ENCODE results near the gene HEATR3.

The HEATR3 gene

GRCh38 chr16:50038756-50039529, 26.8 kb upstream of the HEATR3 start:
- no peak overlapping the region for H4K12ac ChIP-seq (ENCODE audit: low read depth, low read length)
- no peaks in the 10 kb centered on the region for H3K27me3 ChIP-seq (ENCODE audit: insufficient read depth, low read length)
- H4K91ac ChIP-seq (ENCODE audit: low read depth, low read length): no peak overlapping the region
- no peak overlapping the region for H3K14ac ChIP-seq (ENCODE audit: low read length)
- no peaks in the 10 kb centered on the region for H3K79me2 ChIP-seq (ENCODE audit: control insufficient read depth, insufficient read depth, low read length, poor library complexity)
- H3K9me3 ChIP-seq (ENCODE audit: insufficient read depth, low read depth, low read length): no peaks in the 10 kb centered on the region
- no peak overlapping the region for H2AK5ac ChIP-seq (ENCODE audit: low read length)
- no CpG with 5 or more reads among the region's 5 CpGs for WGBS (ENCODE audit: extremely low coverage, insufficient coverage, insufficient read length)
- no peak overlapping the region for H3K4ac ChIP-seq (ENCODE audit: low read depth, low read length)
- no peak overlapping the region for H3K9ac ChIP-seq (ENCODE audit: low read length)
- no peak overlapping the region for H2BK5ac ChIP-seq (ENCODE audit: low read depth, low read length, poor library complexity)
- peaks cover 5 to 6% of the 10 kb centered on the region in 2 experiments for H3K36me3 ChIP-seq (ENCODE audit: control insufficient read depth in 1 of 2, insufficient read depth in 2 of 2, low read length in 2 of 2)
- no peak overlapping the region for H4K8ac ChIP-seq (ENCODE audit: low read depth, low read length)
- no peak overlapping the region for H3K23ac ChIP-seq (ENCODE audit: low read length)
- H3K27ac ChIP-seq (ENCODE audit: low read depth, low read length): no peak overlapping the region
- H3K4me2 ChIP-seq (ENCODE audit: low read length): no peak overlapping the region
- no peak overlapping the region for H2BK120ac ChIP-seq (ENCODE audit: insufficient read depth, low read length, poor library complexity)
- H2AFZ ChIP-seq (ENCODE audit: insufficient read depth, low read length, poor library complexity): no peak overlapping the region
- no peak overlapping the region for H3K4me3 ChIP-seq (ENCODE audit: low read depth, low read length)
- no peak overlapping the region for H2BK12ac ChIP-seq (ENCODE audit: low read length)
- peaks cover 0 to 2% of the 10 kb centered on the region in 2 experiments for H3K4me1 ChIP-seq (ENCODE audit: control insufficient read depth in 1 of 2, insufficient read depth in 2 of 2, low read length in 2 of 2)
- no peak overlapping the region for H3K18ac ChIP-seq (ENCODE audit: low read length)
- H3K79me1 ChIP-seq (ENCODE audit: low read length): no peaks in the 10 kb centered on the region
- DNase-seq: peak in 1 of 2 donors; percentile 31

- no peak overlapping the region for H4K12ac ChIP-seq (ENCODE audit: low read depth, low read length)
- peak; percentile 51 to 71 for DNase-seq
- no peak overlapping the region for H4K91ac ChIP-seq (ENCODE audit: low read depth, low read length)
- H3K4me2 ChIP-seq (ENCODE audit: low read length): no peak overlapping the region
- no peak overlapping the region for H3K27ac ChIP-seq (ENCODE audit: low read depth, low read length)
- H3K36me3 ChIP-seq (ENCODE audit: control insufficient read depth in 1 of 2, insufficient read depth in 2 of 2, low read length in 2 of 2): peaks cover 0 to 1% of the 10 kb centered on the region in 2 experiments
- H3K27me3 ChIP-seq (ENCODE audit: insufficient read depth, low read length): no peaks in the 10 kb centered on the region
- no peak overlapping the region for H3K4me3 ChIP-seq (ENCODE audit: low read depth, low read length)
- peaks cover 0 to 2% of the 10 kb centered on the region in 2 experiments for H3K4me1 ChIP-seq (ENCODE audit: control insufficient read depth in 1 of 2, insufficient read depth in 2 of 2, low read length in 2 of 2)
- H3K9me3 ChIP-seq (ENCODE audit: insufficient read depth, low read depth, low read length): no peaks in the 10 kb centered on the region
- no peak overlapping the region for H3K9ac ChIP-seq (ENCODE audit: low read length)
- whole genome bisulfite sequencing (ENCODE audit: extremely low coverage, insufficient coverage, insufficient read length): no CpG with 5 or more reads among the region's 8 CpGs
- H2AK5ac ChIP-seq (ENCODE audit: low read length): no peak overlapping the region
- no peaks in the 10 kb centered on the region for H3K79me1 ChIP-seq (ENCODE audit: low read length)
- no peak overlapping the region for H3K14ac ChIP-seq (ENCODE audit: low read length)
- no peak overlapping the region for H3K18ac ChIP-seq (ENCODE audit: low read length)
- no peak overlapping the region for H2BK12ac ChIP-seq (ENCODE audit: low read length)
- H2AFZ ChIP-seq (ENCODE audit: insufficient read depth, low read length, poor library complexity): no peak overlapping the region
- no peak overlapping the region for H3K4ac ChIP-seq (ENCODE audit: low read depth, low read length)
- H3K79me2 ChIP-seq (ENCODE audit: control insufficient read depth, insufficient read depth, low read length, poor library complexity): no peaks in the 10 kb centered on the region
- no peak overlapping the region for H2BK5ac ChIP-seq (ENCODE audit: low read depth, low read length, poor library complexity)
- H4K8ac ChIP-seq (ENCODE audit: low read depth, low read length): no peak overlapping the region
- no peak overlapping the region for H3K23ac ChIP-seq (ENCODE audit: low read length)
- H2BK120ac ChIP-seq (ENCODE audit: insufficient read depth, low read length, poor library complexity): no peak overlapping the region
Observed at GRCh38 chr16:50040018-50040417, 25.8 kb upstream of the HEATR3 start.

GRCh38 chr16:50040710-50041109, 25.1 kb upstream of the HEATR3 start:
- H4K91ac ChIP-seq (ENCODE audit: low read depth, low read length): no peak overlapping the region
- H3K4me2 ChIP-seq (ENCODE audit: low read length): no peak overlapping the region
- H3K36me3 ChIP-seq (ENCODE audit: control insufficient read depth in 1 of 2, insufficient read depth in 2 of 2, low read length in 2 of 2): peaks cover 0 to 1% of the 10 kb centered on the region in 2 experiments
- no peaks in the 10 kb centered on the region for H3K79me2 ChIP-seq (ENCODE audit: control insufficient read depth, insufficient read depth, low read length, poor library complexity)
- WGBS (ENCODE audit: extremely low coverage, insufficient coverage, insufficient read length): no CpG with 5 or more reads among the region's 1 CpG
- no peak overlapping the region for H3K9ac ChIP-seq (ENCODE audit: low read length)
- H2AK5ac ChIP-seq (ENCODE audit: low read length): no peak overlapping the region
- no peak overlapping the region for H4K12ac ChIP-seq (ENCODE audit: low read depth, low read length)
- no peak overlapping the region for H3K23ac ChIP-seq (ENCODE audit: low read length)
- H2BK12ac ChIP-seq (ENCODE audit: low read length): no peak overlapping the region
- no peak overlapping the region for H3K4ac ChIP-seq (ENCODE audit: low read depth, low read length)
- H3K27me3 ChIP-seq (ENCODE audit: insufficient read depth, low read length): no peaks in the 10 kb centered on the region
- H3K18ac ChIP-seq (ENCODE audit: low read length): no peak overlapping the region
- H3K14ac ChIP-seq (ENCODE audit: low read length): no peak overlapping the region
- H3K79me1 ChIP-seq (ENCODE audit: low read length): no peaks in the 10 kb centered on the region
- DNase-seq: no peak
- no peak overlapping the region for H2BK5ac ChIP-seq (ENCODE audit: low read depth, low read length, poor library complexity)
- H3K4me3 ChIP-seq (ENCODE audit: low read depth, low read length): no peak overlapping the region
- H3K27ac ChIP-seq (ENCODE audit: low read depth, low read length): no peak overlapping the region
- no peak overlapping the region for H4K8ac ChIP-seq (ENCODE audit: low read depth, low read length)
- peaks cover 0 to 2% of the 10 kb centered on the region in 2 experiments for H3K4me1 ChIP-seq (ENCODE audit: control insufficient read depth in 1 of 2, insufficient read depth in 2 of 2, low read length in 2 of 2)
- no peak overlapping the region for H2BK120ac ChIP-seq (ENCODE audit: insufficient read depth, low read length, poor library complexity)
- H2AFZ ChIP-seq (ENCODE audit: insufficient read depth, low read length, poor library complexity): no peak overlapping the region
- H3K9me3 ChIP-seq (ENCODE audit: insufficient read depth, low read depth, low read length): no peaks in the 10 kb centered on the region

GRCh38 chr16:50043358-50043757, 22.4 kb upstream of the HEATR3 start:
- no peaks in the 10 kb centered on the region for H3K9me3 ChIP-seq (ENCODE audit: insufficient read depth, low read depth, low read length)

More at GRCh38 chr16:50043358-50043757, 22.4 kb upstream of the HEATR3 start:
- H3K4me2 ChIP-seq (ENCODE audit: low read length): no peak overlapping the region
- H4K8ac ChIP-seq (ENCODE audit: low read depth, low read length): no peak overlapping the region
- H3K4ac ChIP-seq (ENCODE audit: low read depth, low read length): no peak overlapping the region
- H3K4me1 ChIP-seq (ENCODE audit: control insufficient read depth in 1 of 2, insufficient read depth in 2 of 2, low read length in 2 of 2): peaks cover 0 to 2% of the 10 kb centered on the region in 2 experiments
- H2AFZ ChIP-seq (ENCODE audit: insufficient read depth, low read length, poor library complexity): no peak overlapping the region
- no peak overlapping the region for H3K23ac ChIP-seq (ENCODE audit: low read length)
- DNase-seq: no peak
- H2BK120ac ChIP-seq (ENCODE audit: insufficient read depth, low read length, poor library complexity): no peak overlapping the region
- H3K14ac ChIP-seq (ENCODE audit: low read length): no peak overlapping the region
- H3K79me1 ChIP-seq (ENCODE audit: low read length): no peaks in the 10 kb centered on the region
- H3K36me3 ChIP-seq (ENCODE audit: control insufficient read depth in 1 of 2, insufficient read depth in 2 of 2, low read length in 2 of 2): no peaks in the 10 kb centered on the region
- H3K4me3 ChIP-seq (ENCODE audit: low read depth, low read length): no peak overlapping the region
- no CpG with 5 or more reads among the region's 5 CpGs for WGBS (ENCODE audit: extremely low coverage, insufficient coverage, insufficient read length)
- no peak overlapping the region for H3K9ac ChIP-seq (ENCODE audit: low read length)
- H3K27me3 ChIP-seq (ENCODE audit: insufficient read depth, low read length): no peaks in the 10 kb centered on the region
- H3K79me2 ChIP-seq (ENCODE audit: control insufficient read depth, insufficient read depth, low read length, poor library complexity): no peaks in the 10 kb centered on the region
- H3K27ac ChIP-seq (ENCODE audit: low read depth, low read length): no peak overlapping the region
- H2BK5ac ChIP-seq (ENCODE audit: low read depth, low read length, poor library complexity): no peak overlapping the region
- H4K91ac ChIP-seq (ENCODE audit: low read depth, low read length): no peak overlapping the region
- H2AK5ac ChIP-seq (ENCODE audit: low read length): no peak overlapping the region
- H2BK12ac ChIP-seq (ENCODE audit: low read length): no peak overlapping the region
- no peak overlapping the region for H3K18ac ChIP-seq (ENCODE audit: low read length)
- H4K12ac ChIP-seq (ENCODE audit: low read depth, low read length): no peak overlapping the region
